ENCODE measurements around the gene DDX17. TPM values are rescaled to one million over a fixed set of nuclear protein-coding genes. Genes with fewer than 3 reads are reported as not detected.

DDX17 gene
- total and polyA plus RNA-seq, 10 of the 15 experiments (the other 5 are each of a cell fraction or from before 2014, with no cell fraction given): 25.2 to 778 (median 266) TPM

- FAIRE-seq: no peak
- Histone ChIP-seq H2AFZ (ENCODE audit: control insufficient read depth, low read depth, low read length) (no peak overlapping the region), H3K9ac (ENCODE audit: control insufficient read depth, insufficient read depth, low read length) (no peak overlapping the region), H3K36me3 (ENCODE audit: control insufficient read depth in 2 of 2, insufficient read depth in 2 of 2, low read length in 1 of 2) (no peaks in the 10 kb centered on the region), H3K27ac (ENCODE audit: control insufficient read depth, insufficient read depth) (no peak overlapping the region), H3K4me3 (no peak overlapping the region), H3K4me2 (ENCODE audit: control insufficient read depth, insufficient read depth) (no peak overlapping the region), H3K9me3 (replicated peaks; ENCODE audit: control insufficient read depth, insufficient read depth, low read length) (no peaks in the 10 kb centered on the region), H3K4me1 (ENCODE audit: control insufficient read depth, insufficient read depth, low read length) (no peaks in the 10 kb centered on the region), H4K20me1 (ENCODE audit: control insufficient read depth, insufficient read depth) (no peaks in the 10 kb centered on the region), H3K79me2 (ENCODE audit: control insufficient read depth, insufficient read depth, low read length) (no peaks in the 10 kb centered on the region), H3K27me3 (replicated peaks in 1 of 2; ENCODE audit: control insufficient read depth in 2 of 2, insufficient read depth in 2 of 2, low read length in 1 of 2) (peaks cover 0 to 2% of the 10 kb centered on the region in 2 experiments; a peak in 2 of 4 replicates)
- in situ Hi-C loops (cut with MboI): no loop called here
- 38% methylated on average over 13 of the region's 14 CpGs for WGBS (ENCODE audit: insufficient coverage, insufficient replicate concordance, low lambda C conversion rate, missing lambda C conversion rate)
- BruUV-seq (replicated peaks): no TSS peak
- intact Hi-C loops (cut with micrococcal nuclease; ENCODE audit: unreplicated experiment): no loop called here
- no peak for TF ChIP-seq MEF2B (IDR thresholded peaks at IDR 0.05; ENCODE audit: partially characterized antibody, poor library complexity, severe bottlenecking)
- TF ChIP-seq USF2 (IDR thresholded peaks at IDR 0.05; ENCODE audit: borderline replicate concordance, low read depth, low read length): no peak
- TF ChIP-seq ZNF207 (IDR thresholded peaks at IDR 0.05; ENCODE audit: borderline replicate concordance): no peak
- no peak for TF ChIP-seq ASH2L (IDR thresholded peaks at IDR 0.05; ENCODE audit: borderline replicate concordance, low read depth)
- TF ChIP-seq SRF (IDR thresholded peaks at IDR 0.05; ENCODE audit: low read depth in 2 of 2, low read length in 2 of 2): no peak
- no peak for TF ChIP-seq EP300 (IDR thresholded peaks at IDR 0.05; ENCODE audit: borderline replicate concordance in 1 of 2, control insufficient read depth in 1 of 2, low read depth in 2 of 2, low read length in 2 of 2)
- TF ChIP-seq ZSCAN29 (IDR thresholded peaks at IDR 0.05): no peak
- TF ChIP-seq, protein P1, sequence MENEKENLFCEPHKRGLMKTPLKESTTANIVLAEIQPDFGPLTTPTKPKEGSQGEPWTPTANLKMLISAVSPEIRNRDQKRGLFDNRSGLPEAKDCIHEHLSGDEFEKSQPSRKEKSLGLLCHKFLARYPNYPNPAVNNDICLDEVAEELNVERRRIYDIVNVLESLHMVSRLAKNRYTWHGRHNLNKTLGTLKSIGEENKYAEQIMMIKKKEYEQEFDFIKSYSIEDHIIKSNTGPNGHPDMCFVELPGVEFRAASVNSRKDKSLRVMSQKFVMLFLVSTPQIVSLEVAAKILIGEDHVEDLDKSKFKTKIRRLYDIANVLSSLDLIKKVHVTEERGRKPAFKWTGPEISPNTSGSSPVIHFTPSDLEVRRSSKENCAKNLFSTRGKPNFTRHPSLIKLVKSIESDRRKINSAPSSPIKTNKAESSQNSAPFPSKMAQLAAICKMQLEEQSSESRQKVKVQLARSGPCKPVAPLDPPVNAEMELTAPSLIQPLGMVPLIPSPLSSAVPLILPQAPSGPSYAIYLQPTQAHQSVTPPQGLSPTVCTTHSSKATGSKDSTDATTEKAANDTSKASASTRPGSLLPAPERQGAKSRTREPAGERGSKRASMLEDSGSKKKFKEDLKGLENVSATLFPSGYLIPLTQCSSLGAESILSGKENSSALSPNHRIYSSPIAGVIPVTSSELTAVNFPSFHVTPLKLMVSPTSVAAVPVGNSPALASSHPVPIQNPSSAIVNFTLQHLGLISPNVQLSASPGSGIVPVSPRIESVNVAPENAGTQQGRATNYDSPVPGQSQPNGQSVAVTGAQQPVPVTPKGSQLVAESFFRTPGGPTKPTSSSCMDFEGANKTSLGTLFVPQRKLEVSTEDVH (IDR thresholded peaks at IDR 0.05; ENCODE audit: low read depth, partially characterized antibody): no peak
- no peak for TF ChIP-seq FOS (IDR thresholded peaks at IDR 0.05; ENCODE audit: borderline replicate concordance, extremely low read depth, insufficient read length)
- TF ChIP-seq SUZ12 (IDR thresholded peaks at IDR 0.05; ENCODE audit: unreplicated experiment): no peak
- no peak for TF ChIP-seq RCOR1 (conservative IDR thresholded peaks at IDR 0.05; ENCODE audit: low read depth, low read length)
- ChIA-PET SMC1A (ENCODE audit: uncharacterized antibody, unreplicated experiment) (no interaction called here), POLR2A (no interaction called here), RAD21 (ENCODE audit: unreplicated experiment) (no interaction called here), CTCF (interaction anchor here (0.7 kb wide), 1 partner anchor 131 kb away, joined by 3 read pairs; no protein-coding TSS in a partner anchor)
- no peak for DNase-seq (ENCODE audit: low read depth, low spot score)
- no peak for ATAC-seq
Measured at GRCh38 chr22:38440747-38441350, 65.3 kb downstream of the DDX17 start.
